SK-N-MC (cell line): ENCODE measurements around the gene CTNNA3.

ENCODE experiments used
- EZH2 ChIP-seq: fragments of 200-600 bp; sonication (generic); IDR thresholded peaks from one replicate; pipeline ENCODE4 v1.6.1; 2017; ENCODE audit warnings: antibody characterized with exemption
- FOXP2 ChIP-seq: optimal IDR thresholded peaks from 2 replicates; pipeline ENCODE3; 2011; ENCODE audit warnings: mild to moderate bottlenecking, moderate library complexity; ENCODE audit not compliant: insufficient read depth; ENCODE audit errors: extremely low read length, control extremely low read depth
- POLR2AphosphoS5 ChIP-seq: IDR thresholded peaks from 2 replicates; pipeline ENCODE4 v1.6.1; 2012; ENCODE audit warnings: mild to moderate bottlenecking, low read depth, low read length, borderline replicate concordance

DNA sequence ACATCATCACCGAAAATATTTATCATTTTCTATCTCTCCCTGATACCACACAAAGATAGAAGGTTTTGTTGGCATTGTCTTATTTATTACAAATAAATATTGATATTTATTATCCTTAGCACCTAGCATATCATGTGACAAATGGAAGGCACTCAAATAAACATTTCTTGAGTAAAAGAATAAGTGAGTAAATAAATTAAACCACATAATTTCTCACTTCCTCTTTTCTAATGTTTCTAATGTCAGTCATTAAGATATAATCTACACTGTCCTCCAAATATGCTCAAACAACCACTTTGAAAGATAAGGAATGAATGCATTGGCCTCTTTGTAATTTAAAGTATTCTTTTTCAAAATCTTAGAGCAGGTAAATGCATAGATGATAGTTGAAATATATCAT is 1797.9 kb downstream of the CTNNA3 start:
- TF ChIP-seq POLR2AphosphoS5: no peak
- TF ChIP-seq EZH2: no peak
- no peak for TF ChIP-seq FOXP2
